A549 (cell line): ENCODE results near the gene ZNF346. TPM values are rescaled to one million over a fixed set of nuclear protein-coding genes. Genes with fewer than 3 reads are reported as not detected.
A peak's percentile ranks its signal among the peaks of the same experiment; 100 is the strongest.

Experiments used
- ATAC-seq, 2 experiments: fragments of 200-7000 bp in 1 of 2; fragments of >200 bp in 1 of 2; cut with Nextera tagmentation in 1 of 2; cut with Tn5 transposase in 1 of 2; 3 replicates each; pipeline versions ENCODE4 v1.8.0 to v1.9.1; 2018 to 2020; ENCODE audit warnings: mild to moderate bottlenecking in 1 of 2, moderate library complexity in 1 of 2
- CTCF ChIA-PET: fragments of 300-600 bp; sonication (Branson Sonifier 250); formaldehyde crosslinking; extraction: SDS; loops from one replicate; lab custom pipeline; 2021; ENCODE audit warnings: antibody characterized with exemption, inconsistent platforms; lab: Yijun Ruan, JAX
- POLR2A ChIA-PET: fragments of 350-600 bp; formaldehyde crosslinking; extraction: SDS; loops from one replicate; lab custom pipeline; 2021; ENCODE audit warnings: antibody characterized with exemption, inconsistent platforms; lab: Yijun Ruan, JAX
- DNase-seq, 2 experiments: peaks; one replicate each; pipeline versions ENCODE4 v3.0.0 to v3.0.0-alpha.2; 2011 to 2016; ENCODE audit warnings: low read depth in 1 of 2, low spot score in 1 of 2
- FAIRE-seq: peaks from 2 replicates; lab custom pipeline; 2011; peaks lifted over from hg19 to GRCh38; lab: Jason Lieb, UNC
- H3K27ac ChIP-seq, 2 experiments: fragments of >200 bp; sonication (Bioruptor Twin); formaldehyde crosslinking; 3 replicates each; pipeline ENCODE4 v1.5.1; 2016 to 2017
- H3K4me1 ChIP-seq: fragments of >200 bp; sonication (Bioruptor Twin); formaldehyde crosslinking; 3 replicates; pipeline ENCODE4 v1.6.1; 2016
- H3K4me2 ChIP-seq: fragments of >200 bp; sonication (Bioruptor Twin); formaldehyde crosslinking; 3 replicates; pipeline ENCODE4 v1.6.1; 2016
- H3K4me3 ChIP-seq: fragments of >200 bp; sonication (Bioruptor Twin); formaldehyde crosslinking; 3 replicates; pipeline ENCODE4 v1.5.1; 2016
- H3K9me3 ChIP-seq: fragments of >200 bp; sonication (Bioruptor Twin); formaldehyde crosslinking; 3 replicates; pipeline ENCODE4 v1.6.1; 2016
- EP300 ChIP-seq, 2 experiments: fragments of >200 bp; sonication (Bioruptor Twin); formaldehyde crosslinking; IDR thresholded peaks; 2 replicates in 1 of 2; 3 replicates in 1 of 2; pipeline ENCODE4 v1.6.1; 2016 to 2017
- ESRRA ChIP-seq: fragments of 150-350 bp; IDR thresholded peaks from 2 replicates; pipeline ENCODE4 v1.6.1; 2014; ENCODE audit warnings: mild to moderate bottlenecking, low read length, borderline replicate concordance
- FOSB ChIP-seq: fragments of 250-450 bp; sonication (Bioruptor Pico); IDR thresholded peaks from 2 replicates; pipeline ENCODE4 v1.5.0; 2020; ENCODE audit warnings: mild to moderate bottlenecking, moderate library complexity
- GATA3 ChIP-seq: IDR thresholded peaks from 2 replicates; pipeline ENCODE4 v1.6.1; 2012; ENCODE audit warnings: borderline replicate concordance
- HDAC2 ChIP-seq: fragments of 200-600 bp; sonication (generic); IDR thresholded peaks from 2 replicates; pipeline ENCODE4 v1.6.1; 2016
- HEYL ChIP-seq: fragments of 250-450 bp; sonication (Bioruptor Pico); IDR thresholded peaks from 2 replicates; pipeline ENCODE4 v1.8.0; 2021; ENCODE audit warnings: mild to moderate bottlenecking, moderate library complexity
- HOXA7 ChIP-seq: fragments of 250-450 bp; sonication (Bioruptor Pico); IDR thresholded peaks from 2 replicates; pipeline ENCODE4 v1.5.0; 2020; ENCODE audit warnings: mild to moderate bottlenecking, moderate library complexity
- HOXB13 ChIP-seq: fragments of 250-450 bp; sonication (Bioruptor Pico); IDR thresholded peaks from 2 replicates; pipeline ENCODE4 v1.5.0; 2020; ENCODE audit warnings: low read depth, mild to moderate bottlenecking, moderate library complexity
- HOXB5 ChIP-seq: fragments of 250-450 bp; sonication (Bioruptor Pico); IDR thresholded peaks from 2 replicates; pipeline ENCODE4 v1.5.0; 2020; ENCODE audit warnings: mild to moderate bottlenecking, moderate library complexity
- JUN ChIP-seq, 2 experiments: fragments of >200 bp; sonication (Bioruptor Twin); formaldehyde crosslinking; IDR thresholded peaks; 2 replicates in 1 of 2; 3 replicates in 1 of 2; pipeline ENCODE4 v1.6.1; 2016 to 2017
- JUNB ChIP-seq: fragments of >200 bp; sonication (Bioruptor Twin); formaldehyde crosslinking; IDR thresholded peaks from 2 replicates; pipeline ENCODE4 v1.6.1; 2016
- KDM1A ChIP-seq: fragments of 200-600 bp; sonication (generic); IDR thresholded peaks from 2 replicates; pipeline ENCODE4 v1.6.1; 2016; ENCODE audit warnings: low read depth, mild to moderate bottlenecking
- RFX5 ChIP-seq: fragments of 450-650 bp; IDR thresholded peaks from 2 replicates; pipeline ENCODE4 v1.7.1; 2014; ENCODE audit warnings: antibody characterized with exemption, mild to moderate bottlenecking, moderate library complexity
- ZNF302 ChIP-seq: fragments of 250-450 bp; sonication (Bioruptor Pico); IDR thresholded peaks from 2 replicates; pipeline ENCODE4 v1.9.0; 2021; ENCODE audit warnings: inconsistent platforms, mild to moderate bottlenecking, moderate library complexity
- WGBS: methylation state at CpG from one replicate; pipeline ENCODE4 v1.1.6; 2017; ENCODE audit errors: missing lambda C conversion rate; 5-methylcytosine and 5-hydroxymethylcytosine counted together
- polyA plus RNA-seq, 4 experiments: library from polyadenylated mRNA; depleted of rRNA in 3 of 4; stranded (reverse); fragments of >200 nt; fragmentation: RNase III in 1 of 4; extraction: RNeasy Plus Mini Kit Qiagen cat#74134 plus additional on column Dnase treatment in 1 of 4; gene quantifications; 2 replicates in 3 of 4; 3 replicates in 1 of 4; pipeline ENCODE4 v1.2.3, GENCODE V29; 2011 to 2017
- TF ChIP-seq, protein P1 (sequence below): fragments of >200 bp; sonication (Bioruptor Twin); formaldehyde crosslinking; IDR thresholded peaks from 3 replicates; pipeline ENCODE4 v1.6.1; 2016
- TF ChIP-seq, protein P2 (sequence below): fragments of >200 bp; sonication (Bioruptor Twin); formaldehyde crosslinking; IDR thresholded peaks from 3 replicates; pipeline ENCODE4 v1.5.1; 2016
- TF ChIP-seq, protein P3 (sequence below): IDR thresholded peaks from 2 replicates; pipeline ENCODE4 v1.6.1; 2012
- TF ChIP-seq, protein P4 (sequence below): fragments of 200-600 bp; sonication (generic); IDR thresholded peaks from 2 replicates; pipeline ENCODE4 v1.6.1; 2016; ENCODE audit warnings: antibody characterized with exemption, mild to moderate bottlenecking, moderate library complexity
- TF ChIP-seq, protein P5 (sequence below): fragments of 250-450 bp; sonication (Bioruptor Pico); IDR thresholded peaks from 2 replicates; pipeline ENCODE4 v1.5.0; 2020; ENCODE audit warnings: low read depth, mild to moderate bottlenecking, moderate library complexity

Gene ZNF346
- polyA plus RNA-seq, 2 of the 4 experiments (the other 2 are of a cell fraction), result 13.5 to 14.1 TPM

DNA sequence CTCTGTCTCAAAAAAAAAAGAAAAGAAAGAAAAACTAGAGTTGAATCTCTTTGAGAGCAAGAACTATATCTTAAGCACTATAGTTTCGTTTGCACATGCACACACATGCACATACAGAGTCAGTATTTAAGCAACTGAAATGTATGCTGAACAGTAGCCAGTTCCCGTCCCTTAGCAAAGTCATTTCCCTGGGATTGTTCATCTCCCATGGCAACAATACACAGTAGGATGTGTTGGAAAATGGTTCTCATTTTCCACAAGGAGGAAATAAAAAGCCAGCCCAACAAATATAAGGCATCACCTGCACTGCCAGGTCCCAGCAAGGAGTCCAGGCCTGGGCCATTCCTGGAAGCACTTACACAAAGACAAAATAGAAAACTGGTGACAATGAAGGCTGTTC, 4.2 kb upstream of the ZNF346 start:
- ChIA-PET POLR2A (no interaction called here), CTCF (interaction anchor here (1.8 to 2.3 kb wide), 2 partner anchors 53 to 68 kb away, joined by 5 read pairs; partner anchors contain the start of gene FGFR4)
- Histone ChIP-seq H3K9me3 (no peaks in the 10 kb centered on the region), H3K4me1 (peaks cover 8% of the 10 kb centered on the region), H3K4me2 (no peak overlapping the region), H3K27ac (no peak overlapping the region)
- DNase-seq (peak in 1 of 2 experiments; percentile 13), ATAC-seq (no peak), FAIRE-seq (no peak)
- 65% methylated on average over 2 of the region's 2 CpGs for WGBS
- TF ChIP-seq, protein P1, sequence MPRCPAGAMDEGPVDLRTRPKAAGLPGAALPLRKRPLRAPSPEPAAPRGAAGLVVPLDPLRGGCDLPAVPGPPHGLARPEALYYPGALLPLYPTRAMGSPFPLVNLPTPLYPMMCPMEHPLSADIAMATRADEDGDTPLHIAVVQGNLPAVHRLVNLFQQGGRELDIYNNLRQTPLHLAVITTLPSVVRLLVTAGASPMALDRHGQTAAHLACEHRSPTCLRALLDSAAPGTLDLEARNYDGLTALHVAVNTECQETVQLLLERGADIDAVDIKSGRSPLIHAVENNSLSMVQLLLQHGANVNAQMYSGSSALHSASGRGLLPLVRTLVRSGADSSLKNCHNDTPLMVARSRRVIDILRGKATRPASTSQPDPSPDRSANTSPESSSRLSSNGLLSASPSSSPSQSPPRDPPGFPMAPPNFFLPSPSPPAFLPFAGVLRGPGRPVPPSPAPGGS, result no peak
- TF ChIP-seq, protein P2, sequence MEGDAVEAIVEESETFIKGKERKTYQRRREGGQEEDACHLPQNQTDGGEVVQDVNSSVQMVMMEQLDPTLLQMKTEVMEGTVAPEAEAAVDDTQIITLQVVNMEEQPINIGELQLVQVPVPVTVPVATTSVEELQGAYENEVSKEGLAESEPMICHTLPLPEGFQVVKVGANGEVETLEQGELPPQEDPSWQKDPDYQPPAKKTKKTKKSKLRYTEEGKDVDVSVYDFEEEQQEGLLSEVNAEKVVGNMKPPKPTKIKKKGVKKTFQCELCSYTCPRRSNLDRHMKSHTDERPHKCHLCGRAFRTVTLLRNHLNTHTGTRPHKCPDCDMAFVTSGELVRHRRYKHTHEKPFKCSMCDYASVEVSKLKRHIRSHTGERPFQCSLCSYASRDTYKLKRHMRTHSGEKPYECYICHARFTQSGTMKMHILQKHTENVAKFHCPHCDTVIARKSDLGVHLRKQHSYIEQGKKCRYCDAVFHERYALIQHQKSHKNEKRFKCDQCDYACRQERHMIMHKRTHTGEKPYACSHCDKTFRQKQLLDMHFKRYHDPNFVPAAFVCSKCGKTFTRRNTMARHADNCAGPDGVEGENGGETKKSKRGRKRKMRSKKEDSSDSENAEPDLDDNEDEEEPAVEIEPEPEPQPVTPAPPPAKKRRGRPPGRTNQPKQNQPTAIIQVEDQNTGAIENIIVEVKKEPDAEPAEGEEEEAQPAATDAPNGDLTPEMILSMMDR, result no peak
- TF ChIP-seq HOXA7 (CRISPR knock-in tag), result no peak
- TF ChIP-seq, protein P3, sequence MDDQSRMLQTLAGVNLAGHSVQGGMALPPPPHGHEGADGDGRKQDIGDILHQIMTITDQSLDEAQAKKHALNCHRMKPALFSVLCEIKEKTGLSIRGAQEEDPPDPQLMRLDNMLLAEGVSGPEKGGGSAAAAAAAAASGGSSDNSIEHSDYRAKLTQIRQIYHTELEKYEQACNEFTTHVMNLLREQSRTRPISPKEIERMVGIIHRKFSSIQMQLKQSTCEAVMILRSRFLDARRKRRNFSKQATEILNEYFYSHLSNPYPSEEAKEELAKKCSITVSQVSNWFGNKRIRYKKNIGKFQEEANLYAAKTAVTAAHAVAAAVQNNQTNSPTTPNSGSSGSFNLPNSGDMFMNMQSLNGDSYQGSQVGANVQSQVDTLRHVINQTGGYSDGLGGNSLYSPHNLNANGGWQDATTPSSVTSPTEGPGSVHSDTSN, result no peak
- TF ChIP-seq JUN (IDR thresholded peaks at IDR 0.05), result no peak
- TF ChIP-seq EP300 (IDR thresholded peaks at IDR 0.05), result no peak
- no peak for TF ChIP-seq FOSB (CRISPR knock-in tag)
- TF ChIP-seq, all 56 proteins: peak for 0
- H3K4me3 ChIP-seq, result no peak overlapping the region

DNA sequence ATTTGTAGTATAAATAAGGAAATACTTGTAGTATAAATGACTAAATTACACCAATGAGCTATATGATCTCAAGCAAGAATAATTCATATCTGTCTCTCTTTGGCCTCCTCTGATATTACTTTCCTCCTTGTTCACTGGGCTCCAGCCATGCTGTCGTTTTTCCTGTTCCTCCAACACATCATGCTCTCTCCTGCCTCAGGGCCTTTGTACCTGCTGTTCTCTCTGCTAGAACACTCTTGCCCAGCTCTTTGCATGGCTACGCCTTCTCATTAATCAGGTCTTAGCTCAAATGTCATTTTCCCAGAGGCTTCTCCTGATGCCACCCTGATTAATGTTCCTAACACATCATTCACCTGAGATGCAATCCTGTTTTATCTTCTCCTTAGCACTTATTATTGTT, 2.5 kb upstream of the ZNF346 start:
- POLR2A ChIA-PET, result interaction anchor here (0.6 kb wide), 1 partner anchor 13 kb away, joined by 6 read pairs; the partner anchor contains the start of gene UIMC1
- no peak for FAIRE-seq
- ATAC-seq, result no peak
- Histone ChIP-seq H3K4me3 (no peak overlapping the region), H3K27ac (no peak overlapping the region), H3K9me3 (no peaks in the 10 kb centered on the region), H3K4me1 (peaks cover 21% of the 10 kb centered on the region), H3K4me2 (no peak overlapping the region)
- TF ChIP-seq HOXB13 (CRISPR knock-in tag) (no peak), KDM1A (no peak), ESRRA (no peak), HDAC2 (no peak), HEYL (CRISPR knock-in tag) (no peak), HOXB5 (CRISPR knock-in tag) (no peak), GATA3 (no peak), ZNF302 (CRISPR knock-in tag) (no peak), JUNB (no peak), RFX5 (no peak)
- TF ChIP-seq, protein P4, sequence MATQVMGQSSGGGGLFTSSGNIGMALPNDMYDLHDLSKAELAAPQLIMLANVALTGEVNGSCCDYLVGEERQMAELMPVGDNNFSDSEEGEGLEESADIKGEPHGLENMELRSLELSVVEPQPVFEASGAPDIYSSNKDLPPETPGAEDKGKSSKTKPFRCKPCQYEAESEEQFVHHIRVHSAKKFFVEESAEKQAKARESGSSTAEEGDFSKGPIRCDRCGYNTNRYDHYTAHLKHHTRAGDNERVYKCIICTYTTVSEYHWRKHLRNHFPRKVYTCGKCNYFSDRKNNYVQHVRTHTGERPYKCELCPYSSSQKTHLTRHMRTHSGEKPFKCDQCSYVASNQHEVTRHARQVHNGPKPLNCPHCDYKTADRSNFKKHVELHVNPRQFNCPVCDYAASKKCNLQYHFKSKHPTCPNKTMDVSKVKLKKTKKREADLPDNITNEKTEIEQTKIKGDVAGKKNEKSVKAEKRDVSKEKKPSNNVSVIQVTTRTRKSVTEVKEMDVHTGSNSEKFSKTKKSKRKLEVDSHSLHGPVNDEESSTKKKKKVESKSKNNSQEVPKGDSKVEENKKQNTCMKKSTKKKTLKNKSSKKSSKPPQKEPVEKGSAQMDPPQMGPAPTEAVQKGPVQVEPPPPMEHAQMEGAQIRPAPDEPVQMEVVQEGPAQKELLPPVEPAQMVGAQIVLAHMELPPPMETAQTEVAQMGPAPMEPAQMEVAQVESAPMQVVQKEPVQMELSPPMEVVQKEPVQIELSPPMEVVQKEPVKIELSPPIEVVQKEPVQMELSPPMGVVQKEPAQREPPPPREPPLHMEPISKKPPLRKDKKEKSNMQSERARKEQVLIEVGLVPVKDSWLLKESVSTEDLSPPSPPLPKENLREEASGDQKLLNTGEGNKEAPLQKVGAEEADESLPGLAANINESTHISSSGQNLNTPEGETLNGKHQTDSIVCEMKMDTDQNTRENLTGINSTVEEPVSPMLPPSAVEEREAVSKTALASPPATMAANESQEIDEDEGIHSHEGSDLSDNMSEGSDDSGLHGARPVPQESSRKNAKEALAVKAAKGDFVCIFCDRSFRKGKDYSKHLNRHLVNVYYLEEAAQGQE, result no peak
- TF ChIP-seq, protein P5, sequence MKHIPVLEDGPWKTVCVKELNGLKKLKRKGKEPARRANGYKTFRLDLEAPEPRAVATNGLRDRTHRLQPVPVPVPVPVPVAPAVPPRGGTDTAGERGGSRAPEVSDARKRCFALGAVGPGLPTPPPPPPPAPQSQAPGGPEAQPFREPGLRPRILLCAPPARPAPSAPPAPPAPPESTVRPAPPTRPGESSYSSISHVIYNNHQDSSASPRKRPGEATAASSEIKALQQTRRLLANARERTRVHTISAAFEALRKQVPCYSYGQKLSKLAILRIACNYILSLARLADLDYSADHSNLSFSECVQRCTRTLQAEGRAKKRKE (CRISPR knock-in tag), result no peak
- WGBS, result 88% methylated on average over 2 of the region's 2 CpGs
- CTCF ChIA-PET, result interaction anchor here (0.6 to 2.3 kb wide), 9 partner anchors 9 to 384 kb away, joined by 3 to 5 read pairs (median 3); partner anchors contain the start of gene FGFR4
- no peak for DNase-seq
